Measurements from ENCODE around the gene KRT80. TPM values are rescaled to one million over a fixed set of nuclear protein-coding genes. Genes with fewer than 3 reads are reported as not detected.
A peak's percentile ranks its signal among the peaks of the same experiment; 100 is the strongest.
"Not testable (repeated sequence)": the region's sequence is repeated elsewhere in the genome, so short reads cannot be mapped to it uniquely, and the experiment has no call there.

Gene KRT80
- total RNA-seq = 2.0 and 4.9 TPM in 2 replicates

DNA sequence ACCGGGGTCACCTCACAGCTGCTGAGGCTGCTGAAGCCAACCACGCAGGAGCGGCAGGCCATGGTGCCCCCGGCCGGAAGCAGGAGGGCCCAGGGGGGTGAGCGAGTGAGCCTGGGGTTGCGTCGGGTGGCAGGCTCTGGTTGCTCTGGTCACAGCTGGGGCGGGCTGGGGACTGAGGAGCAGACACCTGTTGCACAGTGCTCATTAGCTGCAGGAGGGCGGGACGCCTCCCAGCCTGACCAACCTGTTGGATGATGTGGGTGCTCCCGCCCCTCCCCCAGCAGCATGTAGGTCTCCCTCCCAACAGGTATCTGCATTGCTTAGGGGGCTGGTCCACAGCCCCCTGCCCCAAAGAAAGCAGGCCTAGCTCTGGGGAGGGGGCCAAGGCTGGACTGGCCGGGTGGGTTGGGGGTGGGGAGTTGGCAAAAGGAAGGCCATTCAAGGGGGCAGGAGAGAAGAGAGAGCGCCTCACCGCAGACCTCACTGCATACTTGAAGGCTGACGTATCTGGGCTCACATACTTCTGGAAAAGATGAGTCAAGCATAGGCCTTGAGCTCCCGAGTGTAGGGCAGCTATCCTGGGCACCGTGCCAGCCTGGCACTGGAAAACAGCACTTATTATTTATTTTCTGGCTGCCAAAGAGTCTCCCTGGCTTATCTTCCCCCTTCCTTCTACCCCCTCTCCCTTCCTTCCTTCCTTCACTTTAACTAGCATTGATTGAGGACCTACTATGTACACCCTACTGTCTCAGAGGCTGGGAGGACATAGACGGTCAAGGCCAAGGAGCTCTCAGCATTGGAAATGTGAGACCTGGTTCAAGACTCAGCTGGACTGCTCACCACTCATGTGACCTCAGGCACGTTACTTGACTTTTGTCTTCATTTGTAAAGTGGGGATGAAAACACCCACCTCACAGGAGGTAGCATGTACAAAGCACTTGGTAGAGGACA, at the start of gene KRT80:
Gene KRT80 (minus strand): TSS at position 174 of the 951 bp plus-strand sequence. CDS start 112 bp downstream, at position 62.
- DNase-seq (ENCODE audit: low read depth, low spot score) = peak; percentile 99

DNA sequence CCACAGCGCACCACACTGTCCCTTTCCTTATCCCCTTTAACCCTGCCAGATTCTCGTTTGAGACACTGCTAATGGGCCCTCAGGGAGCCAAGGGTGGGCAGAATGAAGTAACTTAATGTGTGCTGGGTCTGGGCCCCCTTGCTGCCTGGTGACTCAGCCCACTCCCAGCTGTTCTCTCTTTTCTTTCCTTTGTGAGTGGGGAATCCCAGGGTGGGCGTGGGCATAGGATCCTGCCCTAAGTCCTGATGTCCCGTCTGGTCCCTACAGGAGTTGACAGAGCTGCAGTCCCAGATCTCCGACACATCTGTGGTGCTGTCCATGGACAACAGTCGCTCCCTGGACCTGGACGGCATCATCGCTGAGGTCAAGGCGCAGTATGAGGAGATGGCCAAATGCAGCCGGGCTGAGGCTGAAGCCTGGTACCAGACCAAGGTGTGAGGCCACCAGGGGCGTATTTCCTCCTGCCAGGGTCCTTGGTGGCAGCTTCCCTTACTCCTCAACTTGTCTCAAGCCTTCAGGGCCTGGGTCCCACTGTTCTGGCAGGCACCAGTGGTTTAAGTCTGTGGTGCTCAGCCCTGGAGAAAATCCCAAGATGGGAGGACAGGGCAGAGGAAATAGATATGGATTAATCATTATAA, 49.5 kb upstream of the KRT80 start:
- DNase-seq (ENCODE audit: low read depth, low spot score) = no peak

- not testable (repeated sequence) for DNase-seq (ENCODE audit: low read depth, low spot score)
These were observed 48.4 kb upstream of the KRT80 start for GRCh38 chr12:52240247-52240646.

DNA sequence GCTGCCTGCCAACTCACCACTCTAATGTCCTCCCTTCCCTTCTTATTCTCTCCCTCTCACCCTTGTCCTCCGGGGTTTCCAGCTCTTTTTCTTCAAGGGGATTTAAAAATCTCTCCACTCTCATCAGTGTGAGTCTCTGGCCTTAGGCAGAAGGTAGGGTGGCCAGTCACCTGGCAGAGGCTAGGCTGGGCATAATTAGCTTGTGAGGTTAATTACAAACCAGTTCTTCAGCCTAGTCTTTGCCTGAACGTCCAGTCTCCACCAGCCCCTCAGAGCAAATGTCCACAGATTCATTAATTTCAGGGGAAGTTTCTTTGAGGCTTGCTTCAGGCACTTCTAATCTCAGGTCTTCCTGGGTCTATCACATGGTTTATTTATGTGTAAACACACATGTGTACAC, 48.0 kb upstream of the KRT80 start:
- no peak for DNase-seq (ENCODE audit: low read depth, low spot score)

- no peak for DNase-seq (ENCODE audit: low read depth, low spot score)
These were observed 47.3 kb upstream of the KRT80 start for GRCh38 chr12:52238916-52239646.

GRCh38 chr12:52238207-52238840, 46.5 kb upstream of the KRT80 start:
- no peak for DNase-seq (ENCODE audit: low read depth, low spot score)

DNA sequence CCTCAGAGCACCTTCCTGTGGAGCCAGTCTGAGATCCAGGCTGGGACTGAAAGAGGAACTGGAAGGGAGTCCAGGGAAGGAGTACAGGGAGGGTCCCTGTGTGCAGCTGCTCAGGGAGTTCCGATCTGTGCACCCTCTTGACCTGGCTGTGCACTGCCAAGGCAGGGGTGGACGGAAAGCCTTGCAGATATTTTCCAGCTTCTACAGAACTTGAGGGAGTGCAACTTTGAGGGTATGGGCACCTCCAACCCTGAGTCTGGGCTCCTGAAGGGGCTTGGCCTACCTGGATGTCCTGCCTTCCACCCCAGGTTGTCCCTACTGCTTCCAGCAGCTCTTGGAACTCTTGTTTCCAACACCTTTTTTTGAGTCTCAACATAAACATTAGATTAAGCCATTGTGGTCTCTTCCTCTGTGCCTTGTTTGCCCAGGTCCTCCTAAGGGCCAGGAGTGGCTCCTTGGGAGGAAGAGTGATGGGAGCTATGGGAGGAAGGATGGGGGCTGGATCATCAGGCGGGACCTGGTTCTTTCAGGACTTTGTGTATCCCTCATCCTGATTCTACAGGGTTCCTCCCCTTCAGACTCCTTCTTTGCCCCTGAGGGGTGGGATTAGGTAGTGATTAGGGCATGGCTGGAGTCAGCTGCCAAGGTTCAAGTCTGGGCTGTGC, 44.7 kb upstream of the KRT80 start:
- no peak for DNase-seq (ENCODE audit: low read depth, low spot score)

- DNase-seq (ENCODE audit: low read depth, low spot score) = no peak
These were observed 44.1 kb upstream of the KRT80 start for GRCh38 chr12:52235822-52236361.

GRCh38 chr12:52235001-52235764, 43.4 kb upstream of the KRT80 start:
- DNase-seq (ENCODE audit: low read depth, low spot score) = no peak

- no peak for DNase-seq (ENCODE audit: low read depth, low spot score)
These were observed 42.5 kb upstream of the KRT80 start for GRCh38 chr12:52234223-52234810.

DNA sequence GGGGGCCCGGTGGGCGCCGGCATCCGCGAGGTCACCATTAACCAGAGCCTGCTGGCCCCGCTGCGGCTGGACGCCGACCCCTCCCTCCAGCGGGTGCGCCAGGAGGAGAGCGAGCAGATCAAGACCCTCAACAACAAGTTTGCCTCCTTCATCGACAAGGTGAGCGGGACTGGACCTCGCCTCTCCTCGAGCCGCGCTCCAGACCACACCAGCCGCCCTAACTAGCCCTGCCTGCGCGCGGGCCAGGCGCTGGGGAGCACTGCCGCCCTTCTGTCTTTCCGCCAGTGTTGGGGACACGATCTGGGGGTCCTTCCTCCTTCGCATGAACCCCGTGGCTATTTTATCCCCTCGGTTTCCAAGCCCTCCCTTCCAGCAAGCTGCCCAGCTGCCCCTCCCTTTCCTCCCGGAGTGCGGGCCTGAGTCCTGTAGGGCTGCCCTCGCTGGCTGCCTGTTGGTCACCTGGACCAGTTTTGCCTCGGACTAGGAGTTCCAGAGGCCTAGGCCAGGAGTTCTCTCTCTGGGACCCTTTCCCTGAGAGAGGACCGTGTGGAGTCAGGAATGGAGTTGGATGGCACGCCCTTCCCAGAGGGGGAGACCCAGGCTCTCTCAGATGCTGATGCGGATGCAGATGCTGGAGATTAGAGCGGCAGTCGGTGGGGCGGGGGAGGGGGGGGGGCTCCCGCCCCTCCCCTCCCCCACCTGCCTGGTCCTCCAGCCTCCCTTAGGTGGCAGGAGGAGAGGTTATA, 41.8 kb upstream of the KRT80 start:
- no peak for DNase-seq (ENCODE audit: low read depth, low spot score)

DNA sequence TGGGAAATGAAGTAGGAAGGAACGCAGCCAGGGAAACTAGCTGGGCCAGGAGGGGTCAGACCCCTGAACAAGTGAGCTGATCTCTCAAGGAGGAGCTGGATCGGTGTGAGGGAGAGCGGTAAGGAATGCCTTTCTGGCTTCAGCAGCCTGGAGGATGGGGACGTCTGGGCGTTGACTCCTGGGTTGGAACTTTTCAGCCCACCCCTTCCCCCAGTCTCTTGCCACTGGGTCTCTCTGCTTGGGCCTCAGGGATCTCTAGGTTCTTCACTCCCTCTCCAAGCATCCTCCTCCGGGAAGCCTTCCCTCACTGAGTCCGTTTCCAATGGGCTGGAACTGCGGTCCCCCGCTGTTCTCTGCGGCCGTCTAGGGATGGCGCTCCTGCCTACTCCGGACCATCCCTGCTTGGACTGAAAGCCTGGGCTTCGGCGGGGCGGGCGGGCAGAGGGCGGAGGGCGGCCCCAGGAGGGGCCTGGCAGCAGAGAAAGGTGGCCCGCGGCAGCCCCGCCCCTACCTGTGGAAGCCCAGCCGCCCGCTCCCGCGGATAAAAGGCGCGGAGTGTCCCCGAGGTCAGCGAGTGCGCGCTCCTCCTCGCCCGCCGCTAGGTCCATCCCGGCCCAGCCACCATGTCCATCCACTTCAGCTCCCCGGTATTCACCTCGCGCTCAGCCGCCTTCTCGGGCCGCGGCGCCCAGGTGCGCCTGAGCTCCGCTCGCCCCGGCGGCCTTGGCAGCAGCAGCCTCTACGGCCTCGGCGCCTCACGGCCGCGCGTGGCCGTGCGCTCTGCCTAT, 41.1 kb upstream of the KRT80 start, which contains the start of gene KRT7:
Gene KRT7 (plus strand): TSS at position 570 of the 788 bp plus-strand sequence. CDS start 54 bp downstream, at position 624.
- no peak for DNase-seq (ENCODE audit: low read depth, low spot score)

DNA sequence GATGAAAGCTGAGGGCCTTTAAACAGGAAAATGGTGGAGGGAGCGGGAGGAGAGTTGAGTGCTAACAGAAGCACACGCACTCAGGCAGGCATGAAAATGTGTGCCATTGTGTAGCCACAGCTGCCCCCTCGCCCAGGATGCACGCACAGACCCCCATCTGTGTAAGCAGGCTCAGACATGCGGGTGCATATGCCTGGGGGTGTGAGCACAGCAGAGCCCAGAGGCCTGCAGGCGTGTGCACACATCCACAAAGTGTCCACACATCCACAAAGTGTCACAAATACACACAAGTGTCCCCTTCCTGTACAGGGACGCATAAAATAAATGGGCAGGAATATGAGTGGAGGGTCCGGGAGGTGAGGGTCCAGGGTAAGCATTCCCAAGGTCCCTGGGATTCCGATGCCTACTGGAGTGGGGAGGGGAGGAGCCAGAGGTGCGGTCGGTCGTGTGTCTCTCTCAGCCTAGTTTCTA, 40.4 kb upstream of the KRT80 start:
- no peak for DNase-seq (ENCODE audit: low read depth, low spot score)

GRCh38 chr12:52231305-52232202, 39.7 kb upstream of the KRT80 start:
- DNase-seq (ENCODE audit: low read depth, low spot score) = no peak

DNA sequence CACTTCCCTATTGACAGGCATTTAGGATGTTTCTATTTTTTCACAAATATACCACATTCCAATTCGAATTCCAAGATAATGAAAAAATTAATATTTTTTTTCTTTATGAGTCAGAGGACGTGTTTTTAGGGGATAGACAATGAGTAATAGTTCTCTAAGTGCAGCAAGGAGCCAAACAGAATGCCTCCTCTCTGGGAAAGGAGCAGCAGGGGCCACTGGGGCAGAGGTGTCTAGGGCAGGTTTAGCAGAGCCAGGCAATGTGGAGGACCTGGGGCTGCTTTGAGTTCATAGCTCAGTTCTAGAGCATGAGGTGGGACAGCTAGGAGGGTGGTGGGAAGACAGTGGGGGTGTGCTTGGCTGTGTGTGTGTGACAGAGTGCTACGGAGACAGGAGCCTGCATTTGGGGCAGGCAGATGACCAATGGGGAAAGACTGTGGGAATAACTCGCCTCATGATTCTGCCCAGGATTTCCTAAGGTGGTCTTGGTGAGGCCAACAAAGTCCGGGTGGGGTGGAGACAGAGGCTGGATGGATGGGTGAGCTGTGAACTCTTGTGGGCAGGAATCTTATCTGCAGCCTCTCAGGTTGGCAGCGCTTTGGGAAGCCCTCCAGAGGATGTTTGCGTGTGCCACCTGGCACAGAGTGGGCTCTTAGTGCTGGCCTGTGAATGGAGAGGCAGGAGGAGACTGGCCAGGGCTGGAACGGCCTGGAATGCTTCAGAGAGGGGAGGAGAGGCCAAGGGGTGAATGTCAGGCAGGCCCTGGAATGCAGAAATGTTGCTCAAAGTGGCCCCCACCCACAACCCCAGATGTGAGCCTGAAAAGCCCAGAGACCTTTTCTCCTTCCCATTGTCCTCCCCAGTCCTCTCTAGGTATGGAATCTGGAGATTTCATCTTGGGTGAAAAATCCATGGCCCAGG, 38.8 kb upstream of the KRT80 start:
- DNase-seq (ENCODE audit: low read depth, low spot score) = peak; percentile 55
